ENCODE data around the gene PLCL1. TPM values are rescaled to one million over a fixed set of nuclear protein-coding genes. Genes with fewer than 3 reads are reported as not detected.

PLCL1 gene
- total RNA-seq (1 to 10 TPM; 7.1 to 8.8 TPM), polyA plus RNA-seq (1 to 10 TPM; 3.0 to 4.8 (median 4.1) TPM), total RNA-seq (2.5 to 42.0 (median 34.8) reads per million in 6 experiments)

GRCh38 chr2:197804049-197804757 is at the start of gene PLCL1:
Gene PLCL1, plus strand, starts transcription at chr2:197804593.
- Mint-ChIP-seq H3K27ac (peak within 1 kb of the TSS; percentile 68 to 97 (median 92)), H3K4me3 (peak within 1 kb of the TSS; percentile 92 to 98 (median 94)), H3K36me3 (no peaks in the 10 kb centered on the region), H3K4me1 (peaks cover 25 to 53% (median 46%) of the 10 kb centered on the region in 4 donors), H3K9me3 (no peaks in the 10 kb centered on the region), H3K27me3 (peaks cover 0 to 28% (median 0%) of the 10 kb centered on the region in 5 donors)
- POLR2A ChIA-PET, result interaction anchor here (1.0 to 1.4 kb wide), 6 partner anchors 9 to 492 kb away, joined by 3 to 8 read pairs (median 5); partner anchors contain the start of gene MARS2
- DNase-seq (peak; percentile 83 to 96 (median 88)), ATAC-seq (peak; percentile 96 to 98)

- Mint-ChIP-seq H3K9me3 (peaks cover 9 to 41% (median 14%) of the 10 kb centered on the region in 9 donors), H3K36me3 (peaks cover 4 to 15% (median 13%) of the 10 kb centered on the region in 3 donors), H3K4me3 (no peak overlapping the region), H3K27me3 (peaks cover 0 to 15% (median 5%) of the 10 kb centered on the region in 5 donors), H3K27ac (no peak overlapping the region), H3K4me1 (no peaks in the 10 kb centered on the region)
- no peak for ATAC-seq
- POLR2A ChIA-PET, result no interaction called here
- no peak for DNase-seq
Observed at GRCh38 chr2:197759013-197759412, 45.4 kb upstream of the PLCL1 start.

- peaks cover 0 to 12% (median 5%) of the 10 kb centered on the region in 5 donors for H3K27me3 Mint-ChIP-seq
- no peak for ATAC-seq
Observed at GRCh38 chr2:197759625-197760292, 44.6 kb upstream of the PLCL1 start.

GRCh38 chr2:197760293-197760657 is 44.1 kb upstream of the PLCL1 start:
- no peak for ATAC-seq
- H3K4me3 Mint-ChIP-seq, result no peak overlapping the region
- peaks cover 4 to 15% (median 13%) of the 10 kb centered on the region in 3 donors for H3K36me3 Mint-ChIP-seq
- H3K4me1 Mint-ChIP-seq, result no peaks in the 10 kb centered on the region
- H3K27ac Mint-ChIP-seq, result no peak overlapping the region
- peaks cover 9 to 37% (median 14%) of the 10 kb centered on the region in 9 donors for H3K9me3 Mint-ChIP-seq
- POLR2A ChIA-PET, result no interaction called here
- peak in 1 of 10 donors; percentile 45 for DNase-seq
- H3K27me3 Mint-ChIP-seq, result peaks cover 0 to 11% (median 5%) of the 10 kb centered on the region in 5 donors

More at GRCh38 chr2:197759625-197760292, 44.6 kb upstream of the PLCL1 start:
- H3K4me3 Mint-ChIP-seq, result no peak overlapping the region
- peaks cover 9 to 41% (median 14%) of the 10 kb centered on the region in 9 donors for H3K9me3 Mint-ChIP-seq
- no peaks in the 10 kb centered on the region for H3K4me1 Mint-ChIP-seq
- POLR2A ChIA-PET, result no interaction called here
- no peak overlapping the region for H3K27ac Mint-ChIP-seq
- no peak for DNase-seq
- H3K36me3 Mint-ChIP-seq, result peaks cover 4 to 15% (median 13%) of the 10 kb centered on the region in 3 donors

- ATAC-seq (no peak), DNase-seq (peak in 4 of 10 donors; percentile 30 to 57 (median 52))
- peak overlapping the region in 1 of 10 donors; percentile 31 for H3K27ac Mint-ChIP-seq
- POLR2A ChIA-PET, result no interaction called here
- no peaks in the 10 kb centered on the region for H3K36me3 Mint-ChIP-seq
- no peak overlapping the region for H3K4me3 Mint-ChIP-seq
- peaks cover 3 to 11% (median 5%) of the 10 kb centered on the region in 5 donors for H3K27me3 Mint-ChIP-seq
- H3K4me1 Mint-ChIP-seq, result peaks cover 0 to 1% (median 0%) of the 10 kb centered on the region in 4 donors
- no peaks in the 10 kb centered on the region for H3K9me3 Mint-ChIP-seq
Observed at GRCh38 chr2:197777823-197778407, 26.5 kb upstream of the PLCL1 start.

GRCh38 chr2:197779261-197779660 is 25.1 kb upstream of the PLCL1 start:
- H3K9me3 Mint-ChIP-seq, result no peaks in the 10 kb centered on the region
- no peak overlapping the region for H3K4me3 Mint-ChIP-seq
- H3K36me3 Mint-ChIP-seq, result no peaks in the 10 kb centered on the region
- ATAC-seq, result no peak
- peaks cover 3 to 13% (median 6%) of the 10 kb centered on the region in 5 donors for H3K27me3 Mint-ChIP-seq
- no peak overlapping the region for H3K27ac Mint-ChIP-seq
- H3K4me1 Mint-ChIP-seq, result peaks cover 0 to 1% (median 0%) of the 10 kb centered on the region in 4 donors
- no peak for DNase-seq
- POLR2A ChIA-PET, result no interaction called here

GRCh38 chr2:197782126-197782525 is 22.3 kb upstream of the PLCL1 start:
- no peak overlapping the region for H3K4me3 Mint-ChIP-seq
- peaks cover 6 to 19% (median 7%) of the 10 kb centered on the region in 5 donors for H3K27me3 Mint-ChIP-seq
- no peaks in the 10 kb centered on the region for H3K9me3 Mint-ChIP-seq
- H3K4me1 Mint-ChIP-seq, result peaks cover 0 to 6% (median 2%) of the 10 kb centered on the region in 4 donors
- POLR2A ChIA-PET, result no interaction called here
- H3K36me3 Mint-ChIP-seq, result no peaks in the 10 kb centered on the region
- no peak overlapping the region for H3K27ac Mint-ChIP-seq
- DNase-seq (no peak), ATAC-seq (no peak)

- no peaks in the 10 kb centered on the region for H3K36me3 Mint-ChIP-seq
- DNase-seq (no peak), ATAC-seq (no peak)
- H3K27ac Mint-ChIP-seq, result peak within 1 kb of the TSS in 2 of 10 donors; percentile 51 to 81
- peaks cover 0 to 6% (median 2%) of the 10 kb centered on the region in 4 donors for H3K4me1 Mint-ChIP-seq
- H3K4me3 Mint-ChIP-seq, result peak within 1 kb of the TSS; percentile 70 to 91 (median 77)
- POLR2A ChIA-PET, result no interaction called here
- no peaks in the 10 kb centered on the region for H3K9me3 Mint-ChIP-seq
- H3K27me3 Mint-ChIP-seq, result peaks cover 4 to 18% (median 8%) of the 10 kb centered on the region in 5 donors
Observed at GRCh38 chr2:197784956-197785941, 19.1 kb upstream of the PLCL1 start, which contains the start of gene BOLL. Gene BOLL, minus strand, starts transcription at chr2:197785319. Its CDS starts 3,469 bp downstream, at chr2:197781850.

- Mint-ChIP-seq H3K4me1 (peaks cover 0 to 6% (median 2%) of the 10 kb centered on the region in 4 donors), H3K27me3 (peaks cover 4 to 21% (median 9%) of the 10 kb centered on the region in 5 donors), H3K4me3 (peak overlapping the region; percentile 70 to 91 (median 77)), H3K36me3 (no peaks in the 10 kb centered on the region), H3K27ac (peak overlapping the region in 1 of 10 donors; percentile 81), H3K9me3 (no peaks in the 10 kb centered on the region)
- DNase-seq, result peak; percentile 29 to 77 (median 56)
- peak; percentile 78 to 83 for ATAC-seq
- POLR2A ChIA-PET, result interaction anchor here (1.7 kb wide), 1 partner anchor 18 kb away, joined by 5 read pairs; the partner anchor contains the start of gene PLCL1
Observed at GRCh38 chr2:197786010-197786877, 18.1 kb upstream of the PLCL1 start.

- Mint-ChIP-seq H3K27me3 (peaks cover 20 to 37% (median 29%) of the 10 kb centered on the region in 5 donors), H3K36me3 (no peaks in the 10 kb centered on the region), H3K9me3 (no peaks in the 10 kb centered on the region), H3K27ac (no peak overlapping the region), H3K4me3 (no peak overlapping the region), H3K4me1 (no peaks in the 10 kb centered on the region)
- no peak for DNase-seq
- ATAC-seq, result no peak
- POLR2A ChIA-PET, result no interaction called here
Observed at GRCh38 chr2:197793456-197793855, 10.9 kb upstream of the PLCL1 start.

- H3K27ac Mint-ChIP-seq, result no peak overlapping the region
- H3K9me3 Mint-ChIP-seq, result no peaks in the 10 kb centered on the region
- ATAC-seq (no peak), DNase-seq (no peak)
- H3K4me3 Mint-ChIP-seq, result no peak overlapping the region
- H3K36me3 Mint-ChIP-seq, result no peaks in the 10 kb centered on the region
- no peaks in the 10 kb centered on the region for H3K4me1 Mint-ChIP-seq
- peaks cover 18 to 37% (median 29%) of the 10 kb centered on the region in 5 donors for H3K27me3 Mint-ChIP-seq
- POLR2A ChIA-PET, result no interaction called here
Observed at GRCh38 chr2:197795277-197795676, 9.1 kb upstream of the PLCL1 start.

Data from naive thymus-derived CD8-positive, alpha-beta T cell (primary cell).